ENCODE results near the gene ADORA1.

ADORA1 gene

DNA sequence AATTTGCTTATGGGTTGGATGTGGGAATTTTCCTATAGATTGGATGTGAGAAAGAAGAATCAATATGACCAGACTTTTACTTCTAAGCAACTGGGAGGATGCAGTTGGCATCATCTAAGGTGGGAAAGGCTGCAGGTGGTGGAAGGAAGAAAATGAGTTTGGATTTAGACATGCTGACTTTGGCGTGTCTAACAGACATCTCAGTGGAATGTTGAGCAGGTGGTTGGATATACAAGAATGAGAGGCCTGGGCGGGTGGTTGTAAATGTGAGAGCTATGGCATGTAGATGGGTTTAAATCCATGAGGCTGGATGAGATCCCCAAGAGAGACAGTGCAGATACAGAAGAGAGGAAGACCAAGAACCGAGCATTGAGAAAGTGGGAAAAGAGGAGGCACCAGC is 10.5 kb downstream of the ADORA1 start:
- Histone ChIP-seq H3K4me3 (ENCODE audit: low read depth, low read length) (no peak overlapping the region), H3K36me3 (ENCODE audit: control insufficient read depth in 2 of 2, insufficient read depth in 1 of 2, low read length in 2 of 2) (no peaks in the 10 kb centered on the region), H3K9me3 (ENCODE audit: control insufficient read depth, insufficient read depth, low read depth, low read length) (no peaks in the 10 kb centered on the region), H3K27ac (ENCODE audit: extremely low read depth, low read depth, low read length) (no peak overlapping the region), H3K4me1 (ENCODE audit: control insufficient read depth, insufficient read depth, low read length) (peaks cover 2% of the 10 kb centered on the region; the same call in 1 of the 2 replicates)
- CTCF ChIA-PET, result interaction anchor here (0.8 to 1.1 kb wide), 3 partner anchors 20 to 129 kb away, joined by 3 to 4 read pairs (median 3); no protein-coding TSS in a partner anchor
- TF ChIP-seq ZNF2 (tag by site-specific recombination; IDR thresholded peaks at IDR 0.05) (no peak), ZNF214 (tag by site-specific recombination; IDR thresholded peaks at IDR 0.05; ENCODE audit: borderline replicate concordance) (no peak), ZBTB21 (tag by site-specific recombination; IDR thresholded peaks at IDR 0.05) (no peak), ZNF175 (tag by site-specific recombination; IDR thresholded peaks at IDR 0.05) (no peak), ZNF148 (tag by site-specific recombination; IDR thresholded peaks at IDR 0.05; ENCODE audit: borderline replicate concordance) (no peak), ZNF132 (tag by site-specific recombination; IDR thresholded peaks at IDR 0.05; ENCODE audit: borderline replicate concordance) (no peak), MEIS1 (CRISPR knock-in tag; IDR thresholded peaks at IDR 0.05; ENCODE audit: borderline replicate concordance) (no peak), ZNF548 (tag by site-specific recombination; IDR thresholded peaks at IDR 0.05) (no peak), ZNF274 (IDR thresholded peaks at IDR 0.05; ENCODE audit: low read length) (no peak), ZNF274 (tag by site-specific recombination; IDR thresholded peaks at IDR 0.05; ENCODE audit: borderline replicate concordance) (no peak)
- TF ChIP-seq, protein P1, sequence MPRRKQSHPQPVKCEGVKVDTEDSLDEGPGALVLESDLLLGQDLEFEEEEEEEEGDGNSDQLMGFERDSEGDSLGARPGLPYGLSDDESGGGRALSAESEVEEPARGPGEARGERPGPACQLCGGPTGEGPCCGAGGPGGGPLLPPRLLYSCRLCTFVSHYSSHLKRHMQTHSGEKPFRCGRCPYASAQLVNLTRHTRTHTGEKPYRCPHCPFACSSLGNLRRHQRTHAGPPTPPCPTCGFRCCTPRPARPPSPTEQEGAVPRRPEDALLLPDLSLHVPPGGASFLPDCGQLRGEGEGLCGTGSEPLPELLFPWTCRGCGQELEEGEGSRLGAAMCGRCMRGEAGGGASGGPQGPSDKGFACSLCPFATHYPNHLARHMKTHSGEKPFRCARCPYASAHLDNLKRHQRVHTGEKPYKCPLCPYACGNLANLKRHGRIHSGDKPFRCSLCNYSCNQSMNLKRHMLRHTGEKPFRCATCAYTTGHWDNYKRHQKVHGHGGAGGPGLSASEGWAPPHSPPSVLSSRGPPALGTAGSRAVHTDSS (tag by site-specific recombination; IDR thresholded peaks at IDR 0.05), result no peak
- POLR2A ChIA-PET, result no interaction called here

DNA sequence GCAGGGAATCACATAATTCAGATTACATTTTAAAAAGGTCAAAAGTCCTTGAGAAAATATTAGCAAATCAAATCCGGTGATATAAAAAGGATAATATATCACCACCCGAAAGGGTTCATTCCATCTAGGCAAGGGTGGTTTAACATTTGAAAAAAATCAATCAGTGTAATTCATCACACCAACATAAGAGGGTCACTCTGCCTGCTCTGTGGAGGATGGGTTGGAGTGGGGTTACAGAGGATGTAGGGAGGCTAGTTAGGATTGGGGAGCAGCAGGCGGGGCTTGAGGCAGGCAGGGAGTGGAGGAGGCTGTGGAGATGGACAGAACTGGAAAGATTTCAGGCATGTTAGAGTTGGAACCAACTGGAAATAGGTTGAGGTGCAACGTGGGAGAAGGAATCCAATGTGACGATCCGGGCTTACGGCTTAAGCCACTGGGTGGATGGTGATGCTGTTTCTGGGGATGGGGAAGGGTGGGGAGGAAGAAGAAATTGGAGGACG is 12.5 kb downstream of the ADORA1 start:
- ChIA-PET CTCF (interaction anchor here (2.4 kb wide), 1 partner anchor 22 kb away, joined by 7 read pairs; no protein-coding TSS in a partner anchor), POLR2A (no interaction called here)
- Histone ChIP-seq H3K36me3 (ENCODE audit: control insufficient read depth in 2 of 2, insufficient read depth in 1 of 2, low read length in 2 of 2) (no peaks in the 10 kb centered on the region), H3K4me1 (ENCODE audit: control insufficient read depth, insufficient read depth, low read length) (peaks cover 2% of the 10 kb centered on the region; the same call in 1 of the 2 replicates), H3K27ac (ENCODE audit: extremely low read depth, low read depth, low read length) (no peak overlapping the region), H3K9me3 (ENCODE audit: control insufficient read depth, insufficient read depth, low read depth, low read length) (no peaks in the 10 kb centered on the region), H3K4me3 (ENCODE audit: low read depth, low read length) (no peak overlapping the region)
- TF ChIP-seq ZNF791 (tag by site-specific recombination; IDR thresholded peaks at IDR 0.05) (no peak), ZNF654 (tag by site-specific recombination; IDR thresholded peaks at IDR 0.05; ENCODE audit: low read depth) (no peak), ZSCAN30 (tag by site-specific recombination; IDR thresholded peaks at IDR 0.05) (no peak)
- TF ChIP-seq, protein P2, sequence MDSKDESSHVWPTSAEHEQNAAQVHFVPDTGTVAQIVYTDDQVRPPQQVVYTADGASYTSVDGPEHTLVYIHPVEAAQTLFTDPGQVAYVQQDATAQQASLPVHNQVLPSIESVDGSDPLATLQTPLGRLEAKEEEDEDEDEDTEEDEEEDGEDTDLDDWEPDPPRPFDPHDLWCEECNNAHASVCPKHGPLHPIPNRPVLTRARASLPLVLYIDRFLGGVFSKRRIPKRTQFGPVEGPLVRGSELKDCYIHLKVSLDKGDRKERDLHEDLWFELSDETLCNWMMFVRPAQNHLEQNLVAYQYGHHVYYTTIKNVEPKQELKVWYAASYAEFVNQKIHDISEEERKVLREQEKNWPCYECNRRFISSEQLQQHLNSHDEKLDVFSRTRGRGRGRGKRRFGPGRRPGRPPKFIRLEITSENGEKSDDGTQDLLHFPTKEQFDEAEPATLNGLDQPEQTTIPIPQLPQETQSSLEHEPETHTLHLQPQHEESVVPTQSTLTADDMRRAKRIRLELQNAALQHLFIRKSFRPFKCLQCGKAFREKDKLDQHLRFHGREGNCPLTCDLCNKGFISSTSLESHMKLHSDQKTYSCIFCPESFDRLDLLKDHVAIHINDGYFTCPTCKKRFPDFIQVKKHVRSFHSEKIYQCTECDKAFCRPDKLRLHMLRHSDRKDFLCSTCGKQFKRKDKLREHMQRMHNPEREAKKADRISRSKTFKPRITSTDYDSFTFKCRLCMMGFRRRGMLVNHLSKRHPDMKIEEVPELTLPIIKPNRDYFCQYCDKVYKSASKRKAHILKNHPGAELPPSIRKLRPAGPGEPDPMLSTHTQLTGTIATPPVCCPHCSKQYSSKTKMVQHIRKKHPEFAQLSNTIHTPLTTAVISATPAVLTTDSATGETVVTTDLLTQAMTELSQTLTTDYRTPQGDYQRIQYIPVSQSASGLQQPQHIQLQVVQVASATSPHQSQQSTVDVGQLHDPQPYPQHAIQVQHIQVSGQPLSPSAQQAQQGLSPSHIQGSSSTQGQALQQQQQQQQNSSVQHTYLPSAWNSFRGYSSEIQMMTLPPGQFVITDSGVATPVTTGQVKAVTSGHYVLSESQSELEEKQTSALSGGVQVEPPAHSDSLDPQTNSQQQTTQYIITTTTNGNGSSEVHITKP (tag by site-specific recombination; IDR thresholded peaks at IDR 0.05), result no peak

Measured in HEK293 (cell line).